HG02588 (cell line): ENCODE measurements around the gene CCNB1.
"Not testable (repeated sequence)": the region's sequence is repeated elsewhere in the genome, so short reads cannot be mapped to it uniquely, and the experiment has no call there.

Source experiments
- ATAC-seq: cut with Tn5 transposase; IDR thresholded peaks from one replicate; pipeline ENCODE4 v1.9.1; 2021; ENCODE audit warnings: mild to moderate bottlenecking, moderate library complexity; ENCODE audit not compliant: unreplicated experiment

CCNB1 gene

GRCh38 chr5:69166686-69167492 lies at the start of gene CCNB1:
TSS of gene CCNB1 (plus strand) at chr5:69167150. CDS start at chr5:69167263, 113 bp downstream.
- ATAC-seq: peak; percentile 99

DNA sequence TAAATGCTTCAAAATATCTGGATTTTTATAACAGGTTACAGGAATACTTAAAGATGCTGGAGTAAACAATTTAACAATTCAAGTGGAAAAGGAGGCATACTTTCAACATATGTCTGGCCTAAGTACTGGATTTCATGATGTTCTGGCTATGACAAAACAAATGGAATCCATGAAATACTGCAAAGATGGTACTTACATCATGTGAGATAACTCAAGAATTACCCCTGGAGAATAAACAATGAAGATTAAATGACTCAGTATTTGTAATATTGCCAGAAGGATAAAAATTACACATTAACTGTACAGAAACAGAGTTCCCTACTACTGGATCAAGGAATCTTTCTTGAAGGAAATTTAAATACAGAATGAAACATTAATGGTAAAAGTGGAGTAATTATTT lies 37.5 kb upstream of the CCNB1 start:
- no peak for ATAC-seq

DNA sequence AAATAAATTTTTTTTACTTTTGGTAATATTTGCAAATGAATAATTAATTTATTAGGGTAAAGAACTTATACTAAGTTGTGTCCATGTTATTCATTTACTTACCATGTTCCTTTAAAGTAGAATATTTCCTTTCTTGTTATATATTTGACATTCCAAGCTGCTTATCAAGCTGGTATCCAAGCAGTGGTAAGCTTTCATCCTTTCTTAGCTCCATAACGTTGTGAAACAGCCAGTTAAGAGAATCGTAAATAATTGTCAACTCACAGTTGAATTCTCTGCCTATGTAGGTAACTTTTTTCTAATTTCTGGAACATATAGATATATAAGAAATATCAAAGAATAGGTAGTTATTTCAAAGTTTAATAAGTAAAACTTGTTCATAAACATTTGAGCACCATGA lies 36.7 kb upstream of the CCNB1 start:
- no peak for ATAC-seq

- ATAC-seq: no peak
These were observed 35.6 kb upstream of the CCNB1 start for GRCh38 chr5:69131304-69131703.

DNA sequence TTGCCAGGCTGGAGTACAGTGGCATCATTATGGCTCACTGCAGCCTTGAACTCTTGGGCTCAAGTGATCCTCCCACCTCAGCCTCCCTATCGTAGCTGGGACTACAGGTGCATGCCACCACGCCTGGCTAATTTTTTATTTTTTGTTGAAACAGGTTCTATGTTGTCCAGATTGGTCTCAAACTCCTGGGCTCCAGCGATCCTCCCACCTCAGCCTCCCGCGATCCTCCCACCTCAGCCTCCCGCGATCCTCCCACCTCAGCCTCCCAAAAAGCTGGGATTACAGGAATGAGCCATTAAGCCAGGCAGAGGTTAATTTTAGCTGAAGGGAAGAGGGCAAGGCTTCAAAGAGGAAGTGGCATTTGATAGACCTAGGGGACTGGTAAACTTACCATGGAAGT lies 32.8 kb upstream of the CCNB1 start:
- ATAC-seq: no peak

DNA sequence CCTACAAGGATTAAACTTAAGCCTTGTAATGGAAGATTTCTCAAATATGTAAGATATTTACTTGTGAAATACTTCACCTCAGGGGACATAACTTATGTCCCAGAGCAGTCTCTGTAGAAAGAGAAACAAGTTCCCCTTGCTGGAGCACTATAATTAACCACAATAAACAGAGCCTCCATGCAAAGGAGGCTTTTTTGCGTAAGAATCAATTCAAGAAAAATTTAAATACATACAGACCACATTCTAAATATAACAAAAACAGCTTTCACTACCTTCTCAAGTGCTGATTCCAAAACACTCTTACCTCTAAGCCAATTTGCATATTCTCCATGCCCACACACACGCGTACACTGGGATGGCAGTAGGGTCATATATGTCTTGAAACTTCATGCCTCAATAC lies 30.7 kb upstream of the CCNB1 start:
- peak; percentile 90 for ATAC-seq

DNA sequence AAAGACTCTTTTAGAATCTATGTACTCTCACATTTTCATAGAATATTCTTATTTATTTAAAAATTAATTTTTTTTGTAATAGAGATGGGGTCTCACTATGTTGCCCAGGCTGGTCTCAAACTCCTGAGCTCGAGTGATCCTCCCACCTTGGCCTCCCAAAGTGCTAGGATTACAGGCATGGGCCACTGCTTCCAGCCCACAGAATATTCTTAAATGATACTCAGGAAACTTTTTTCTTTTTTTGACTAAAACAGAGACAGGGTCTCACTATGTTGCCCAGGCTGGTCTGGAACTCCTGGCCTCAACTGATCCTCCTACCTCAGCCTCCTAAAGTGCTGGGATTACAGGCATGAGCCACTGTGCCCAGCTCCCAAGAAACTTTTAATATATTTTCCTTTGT lies 29.7 kb upstream of the CCNB1 start:
- not testable (repeated sequence) for ATAC-seq

- ATAC-seq: no peak
These were observed 29.1 kb upstream of the CCNB1 start for GRCh38 chr5:69137807-69138206.

DNA sequence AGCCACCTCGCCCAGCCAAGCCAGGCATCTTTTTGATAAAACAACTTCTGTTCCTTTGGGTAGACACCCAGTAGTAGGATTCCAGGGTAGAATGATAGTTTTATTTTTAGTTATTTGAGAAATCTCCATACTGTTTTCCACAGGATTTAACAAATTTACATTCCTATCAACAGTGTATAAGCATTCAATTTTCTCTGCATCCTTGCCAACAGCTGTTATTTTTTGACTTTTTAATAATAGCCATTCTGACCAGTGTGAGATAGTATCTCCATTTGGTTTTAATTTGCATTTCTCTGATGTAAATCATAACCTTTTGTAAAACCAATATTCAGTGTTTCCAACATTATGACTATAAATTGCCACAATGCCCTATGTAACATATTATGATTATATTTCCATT lies 28.2 kb upstream of the CCNB1 start:
- ATAC-seq: no peak

DNA sequence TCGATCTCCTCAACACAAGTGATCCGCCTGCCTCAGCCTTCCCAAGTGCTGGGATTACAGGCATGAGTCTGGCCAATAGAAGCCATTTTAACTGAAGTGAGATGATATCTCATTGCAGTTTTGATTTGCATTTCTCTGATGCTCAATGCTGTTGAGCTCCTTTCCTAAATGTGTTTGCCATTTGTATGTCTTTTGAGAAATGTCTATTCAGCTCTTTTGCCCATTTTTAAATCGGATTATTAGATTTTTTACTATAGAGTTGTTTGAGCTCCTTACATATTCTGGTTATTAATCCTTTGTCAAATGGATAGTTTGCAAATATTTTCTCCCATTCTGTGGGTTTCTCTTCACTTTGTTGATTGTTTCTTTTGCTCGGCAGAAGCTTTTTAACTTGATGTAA lies 26.7 kb upstream of the CCNB1 start:
- not testable (repeated sequence) for ATAC-seq

DNA sequence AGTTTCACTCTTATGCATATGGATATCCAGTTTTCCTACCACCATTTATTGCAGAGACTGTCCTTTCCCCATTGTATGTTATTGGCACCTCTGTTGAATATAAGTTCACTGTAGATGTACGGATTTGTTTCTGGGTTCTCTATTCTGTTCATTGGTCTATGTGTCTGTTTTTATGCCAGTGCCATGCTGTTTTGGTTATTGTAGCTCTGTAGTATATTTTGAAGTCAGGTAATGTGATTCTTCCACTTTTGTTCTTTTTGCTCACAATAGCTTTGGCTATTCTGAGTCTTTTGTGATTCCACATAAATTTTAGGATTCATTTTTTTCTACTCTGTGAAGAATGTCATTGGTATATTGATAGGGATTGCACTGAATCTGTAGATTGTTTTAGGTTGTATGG lies 26.1 kb upstream of the CCNB1 start:
- no peak for ATAC-seq

DNA sequence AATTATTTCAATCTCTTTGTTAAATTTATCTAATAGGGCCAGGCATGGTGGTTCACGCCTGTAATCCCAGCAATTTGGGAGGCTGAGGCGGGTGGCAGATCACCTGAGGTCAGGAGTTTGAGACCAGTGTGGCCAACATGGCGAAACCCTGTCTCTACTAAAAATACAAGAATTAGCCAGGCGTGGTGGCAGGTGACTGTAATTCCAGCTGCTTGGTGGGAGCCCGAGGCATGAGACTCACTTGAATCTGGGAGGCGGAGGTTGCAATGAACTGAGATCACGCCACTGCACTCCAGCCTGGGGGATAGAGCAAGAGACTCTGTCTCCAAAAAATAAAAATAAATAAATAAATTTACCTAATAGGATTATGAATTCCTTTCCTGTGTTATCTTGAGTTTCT lies 18.4 kb upstream of the CCNB1 start:
- not testable (repeated sequence) for ATAC-seq

DNA sequence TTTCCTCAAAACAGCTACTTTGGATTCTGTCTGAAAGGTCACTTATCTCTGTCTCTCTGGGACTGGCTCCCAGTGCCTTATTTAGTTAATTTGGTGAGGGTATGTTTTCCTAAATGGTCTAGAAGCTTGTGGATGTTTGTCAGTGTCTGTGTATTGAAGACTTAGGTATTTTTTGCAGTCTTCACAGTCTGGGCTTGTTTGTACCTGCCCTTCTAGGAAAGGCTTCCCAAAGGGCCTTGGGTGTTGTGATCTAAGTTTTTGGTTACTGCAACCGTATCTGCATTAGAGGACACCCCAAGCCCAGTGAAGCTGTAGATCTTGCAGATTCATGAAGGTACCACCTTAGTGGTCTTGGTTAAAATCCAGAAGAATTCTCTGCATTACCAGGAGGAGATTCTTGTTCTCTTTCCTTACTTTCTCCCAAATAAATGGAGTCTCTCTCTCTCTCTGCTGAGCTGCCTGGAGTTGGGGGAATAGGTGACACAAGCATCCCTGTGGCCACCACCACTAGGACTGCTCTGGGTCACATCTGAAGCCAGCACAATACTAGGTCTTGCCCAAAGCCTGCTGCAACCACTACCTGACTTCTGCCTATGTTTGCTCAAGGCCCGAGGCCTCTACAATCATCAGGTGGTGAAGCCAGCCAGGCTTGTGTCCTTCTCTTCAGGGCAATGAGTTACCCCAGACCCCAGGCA lies 17.8 kb upstream of the CCNB1 start:
- no peak for ATAC-seq

DNA sequence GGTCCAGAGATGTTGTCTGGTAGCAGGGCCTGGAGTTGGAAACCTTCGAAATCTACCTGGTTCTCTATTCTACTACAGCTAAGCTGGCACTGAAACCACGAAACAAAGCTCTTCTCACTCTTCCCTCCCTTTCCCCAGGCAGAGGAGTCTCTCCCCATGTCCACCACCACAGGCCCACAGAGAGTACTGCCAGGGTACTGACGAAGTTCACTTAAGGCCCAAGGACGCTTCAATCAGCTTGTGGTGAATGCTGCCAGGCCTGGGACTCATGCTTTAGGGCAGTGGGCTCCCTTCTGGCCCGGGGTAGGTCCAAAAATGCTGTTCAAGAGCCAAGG lies 17.3 kb upstream of the CCNB1 start:
- no peak for ATAC-seq

DNA sequence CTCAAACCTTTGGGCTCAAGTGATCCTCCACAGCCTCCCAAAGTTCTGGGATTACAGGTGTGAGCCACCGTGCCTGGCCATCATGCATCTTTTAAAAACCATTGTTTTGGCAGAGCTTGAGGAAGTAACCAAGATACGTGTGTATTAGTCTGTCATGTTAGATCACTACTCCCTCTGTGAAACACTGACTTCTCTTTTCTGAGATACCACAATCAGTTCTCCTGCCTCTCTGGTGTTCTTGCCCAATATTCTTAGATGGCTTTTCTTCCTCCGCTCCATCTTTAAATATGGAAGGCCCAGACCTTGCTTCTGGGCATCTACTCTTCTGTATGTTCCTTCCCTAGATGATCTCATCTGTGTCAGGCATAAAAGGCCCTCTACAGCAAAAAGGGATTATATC lies 14.2 kb upstream of the CCNB1 start:
- ATAC-seq: no peak

GRCh38 chr5:69156456-69156855 lies 10.5 kb upstream of the CCNB1 start:
- ATAC-seq: no peak

GRCh38 chr5:69158039-69158438 lies 8.9 kb upstream of the CCNB1 start:
- no peak for ATAC-seq

DNA sequence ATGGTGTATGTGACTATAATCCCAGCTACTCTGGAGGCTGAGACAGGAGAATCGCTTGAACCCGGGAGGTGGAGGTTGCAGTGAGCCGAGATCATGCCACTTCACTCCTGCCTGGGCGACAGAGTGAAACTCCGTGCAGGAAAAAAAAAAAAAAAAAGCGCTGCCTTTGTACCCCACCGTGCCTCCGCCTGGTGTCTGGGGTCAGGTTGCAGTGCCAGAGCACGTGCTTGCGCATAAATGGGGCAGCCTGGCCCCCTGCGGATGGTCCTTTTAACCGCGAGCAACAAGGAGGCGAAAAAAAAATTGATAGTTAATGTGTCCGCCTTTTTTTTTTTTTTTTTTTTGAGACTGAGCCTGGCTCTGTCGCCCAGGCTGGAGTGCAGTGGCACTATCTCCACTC lies 6.3 kb upstream of the CCNB1 start:
- no peak for ATAC-seq

GRCh38 chr5:69167493-69167855 lies 524 bp downstream of the CCNB1 start:
- no peak for ATAC-seq

GRCh38 chr5:69167929-69168328 lies 979 bp downstream of the CCNB1 start:
- ATAC-seq: no peak

GRCh38 chr5:69170495-69170894 lies 3.5 kb downstream of the CCNB1 start:
- no peak for ATAC-seq

DNA sequence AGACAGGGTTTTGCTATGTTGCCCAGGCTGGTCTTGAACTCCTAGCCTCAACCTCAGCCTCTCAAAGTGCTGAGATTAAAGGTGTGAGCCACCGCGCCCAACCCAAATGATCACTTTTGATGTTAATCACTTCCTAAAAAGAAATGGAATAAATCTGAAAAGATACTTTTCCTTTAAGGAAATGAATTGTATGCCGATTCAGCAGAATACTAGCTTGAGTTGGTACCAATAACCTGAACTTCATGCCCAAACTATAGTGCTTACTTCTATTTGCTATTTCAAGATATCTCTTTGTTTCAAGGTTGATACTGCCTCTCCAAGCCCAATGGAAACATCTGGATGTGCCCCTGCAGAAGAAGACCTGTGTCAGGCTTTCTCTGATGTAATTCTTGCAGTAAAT lies 4.0 kb downstream of the CCNB1 start:
- no peak for ATAC-seq
